ACC112 (cell line): ENCODE data around the gene EHBP1.
"Not testable (repeated sequence)": the region's sequence is repeated elsewhere in the genome, so short reads cannot be mapped to it uniquely, and the experiment has no call there.

ENCODE experiments used
- H2AFZ ChIP-seq: fragments of 200-600 bp; sonication (generic); one replicate; pipeline ENCODE4 v1.6.0; 2017; ENCODE audit warnings: antibody characterized with exemption, low read length; ENCODE audit not compliant: unreplicated experiment
- H3K27ac ChIP-seq: fragments of 200-600 bp; sonication (generic); 2 replicates; pipeline ENCODE4 v1.5.1; 2014; ENCODE audit warnings: low read depth, mild to moderate bottlenecking, antibody characterized with exemption, low read length, moderate library complexity
- H3K27me3 ChIP-seq: fragments of 200-600 bp; sonication (generic); 2 replicates; pipeline ENCODE4 v1.6.1; 2014; ENCODE audit warnings: mild to moderate bottlenecking, antibody characterized with exemption, low read length, moderate library complexity, mixed read lengths; ENCODE audit not compliant: insufficient read depth
- H3K36me3 ChIP-seq: fragments of 200-600 bp; sonication (generic); 2 replicates; pipeline ENCODE4 v1.6.1; 2016; ENCODE audit warnings: mild to moderate bottlenecking, antibody characterized with exemption, low read length, moderate library complexity, mixed read lengths; ENCODE audit not compliant: insufficient read depth
- H3K4me1 ChIP-seq: fragments of 200-600 bp; sonication (generic); one replicate; pipeline ENCODE4 v1.6.1; 2016; ENCODE audit warnings: low read length, mixed read lengths; ENCODE audit not compliant: insufficient read depth, unreplicated experiment, control insufficient read depth
- H3K4me3 ChIP-seq: fragments of 200-600 bp; sonication (generic); 2 replicates; pipeline ENCODE4 v1.5.1; 2014; ENCODE audit warnings: mild to moderate bottlenecking, low read depth, low read length
- H3K79me2 ChIP-seq: fragments of 200-600 bp; sonication (generic); one replicate; pipeline ENCODE4 v1.6.0; 2016; ENCODE audit warnings: low read length; ENCODE audit not compliant: control insufficient read depth, unreplicated experiment, insufficient read depth

The EHBP1 gene

GRCh38 chr2:63064661-63065060 lies 359.1 kb downstream of the EHBP1 start:
- H3K4me3 ChIP-seq, result no peak overlapping the region
- H3K27ac ChIP-seq, result no peak overlapping the region
- no peaks in the 10 kb centered on the region for H3K4me1 ChIP-seq
- H3K79me2 ChIP-seq, result no peaks in the 10 kb centered on the region
- no peak overlapping the region for H2AFZ ChIP-seq
- peaks cover 97% of the 10 kb centered on the region for H3K27me3 ChIP-seq
- no peaks in the 10 kb centered on the region for H3K36me3 ChIP-seq

- Histone ChIP-seq H3K27me3 (peaks cover 94% of the 10 kb centered on the region), H3K4me1 (no peaks in the 10 kb centered on the region), H3K27ac (no peak overlapping the region), H3K79me2 (no peaks in the 10 kb centered on the region), H3K36me3 (no peaks in the 10 kb centered on the region), H2AFZ (no peak overlapping the region), H3K4me3 (no peak overlapping the region)
Measured at GRCh38 chr2:63066265-63066664, 360.8 kb downstream of the EHBP1 start.

GRCh38 chr2:63066838-63067237 lies 361.3 kb downstream of the EHBP1 start:
- H2AFZ ChIP-seq, result no peak overlapping the region
- H3K27ac ChIP-seq, result no peak overlapping the region
- no peaks in the 10 kb centered on the region for H3K4me1 ChIP-seq
- H3K36me3 ChIP-seq, result no peaks in the 10 kb centered on the region
- no peak overlapping the region for H3K4me3 ChIP-seq
- no peaks in the 10 kb centered on the region for H3K79me2 ChIP-seq
- peaks cover 94% of the 10 kb centered on the region for H3K27me3 ChIP-seq

GRCh38 chr2:63071664-63072063 lies 366.2 kb downstream of the EHBP1 start:
- Histone ChIP-seq H3K27me3 (peaks cover 64% of the 10 kb centered on the region), H3K4me1 (no peaks in the 10 kb centered on the region)

GRCh38 chr2:63073994-63074393 lies 368.5 kb downstream of the EHBP1 start:
- H3K36me3 ChIP-seq, result no peaks in the 10 kb centered on the region
- no peak overlapping the region for H2AFZ ChIP-seq
- H3K27me3 ChIP-seq, result peaks cover 42% of the 10 kb centered on the region
- no peaks in the 10 kb centered on the region for H3K4me1 ChIP-seq
- no peak overlapping the region for H3K4me3 ChIP-seq
- no peak overlapping the region for H3K27ac ChIP-seq
- no peaks in the 10 kb centered on the region for H3K79me2 ChIP-seq

More at GRCh38 chr2:63071664-63072063, 366.2 kb downstream of the EHBP1 start:
- Histone ChIP-seq H3K36me3 (no peaks in the 10 kb centered on the region), H3K4me3 (no peak overlapping the region), H2AFZ (no peak overlapping the region), H3K27ac (no peak overlapping the region), H3K79me2 (no peaks in the 10 kb centered on the region)

- H3K27me3 ChIP-seq, result peaks cover 38% of the 10 kb centered on the region
- H3K4me1 ChIP-seq, H3K4me3 ChIP-seq, H3K79me2 ChIP-seq, H3K36me3 ChIP-seq, H2AFZ ChIP-seq, H3K27ac ChIP-seq: not testable (repeated sequence)
Measured at GRCh38 chr2:63074399-63074798, 368.9 kb downstream of the EHBP1 start.

- H3K27me3 ChIP-seq, result peaks cover 14% of the 10 kb centered on the region
- H3K36me3 ChIP-seq, result no peaks in the 10 kb centered on the region
- no peaks in the 10 kb centered on the region for H3K79me2 ChIP-seq
- H2AFZ ChIP-seq, result no peak overlapping the region
- no peak overlapping the region for H3K27ac ChIP-seq
- no peaks in the 10 kb centered on the region for H3K4me1 ChIP-seq
- no peak overlapping the region for H3K4me3 ChIP-seq
Measured at GRCh38 chr2:63078852-63079606, 373.5 kb downstream of the EHBP1 start.

- Histone ChIP-seq H3K27ac (no peak overlapping the region), H3K4me1 (no peaks in the 10 kb centered on the region), H3K79me2 (no peaks in the 10 kb centered on the region), H3K4me3 (no peak overlapping the region), H3K36me3 (no peaks in the 10 kb centered on the region), H2AFZ (no peak overlapping the region), H3K27me3 (peaks cover 20% of the 10 kb centered on the region)
Measured at GRCh38 chr2:63081404-63081803, 375.9 kb downstream of the EHBP1 start.

GRCh38 chr2:63086687-63087086 lies 381.2 kb downstream of the EHBP1 start:
- Histone ChIP-seq H3K27me3 (peaks cover 29% of the 10 kb centered on the region), H3K27ac (no peak overlapping the region), H3K4me3 (no peak overlapping the region), H3K36me3 (no peaks in the 10 kb centered on the region), H2AFZ (no peak overlapping the region), H3K4me1 (no peaks in the 10 kb centered on the region), H3K79me2 (no peaks in the 10 kb centered on the region)

GRCh38 chr2:63092401-63092800 lies 386.9 kb downstream of the EHBP1 start:
- Histone ChIP-seq H3K36me3 (no peaks in the 10 kb centered on the region), H3K79me2 (no peaks in the 10 kb centered on the region), H3K4me1 (no peaks in the 10 kb centered on the region), H3K27me3 (0 out of 2 replicates have a peak, but pooled peaks cover under 1% of the 10 kb centered on the region), H3K27ac (no peak overlapping the region), H3K4me3 (no peak overlapping the region), H2AFZ (no peak overlapping the region)

GRCh38 chr2:63092857-63093256 lies 387.3 kb downstream of the EHBP1 start:
- Histone ChIP-seq H3K27ac (no peak overlapping the region), H3K27me3 (no peaks in the 10 kb centered on the region), H2AFZ (no peak overlapping the region), H3K36me3 (no peaks in the 10 kb centered on the region), H3K79me2 (no peaks in the 10 kb centered on the region), H3K4me1 (no peaks in the 10 kb centered on the region), H3K4me3 (no peak overlapping the region)
